Parathyroid adenoma (tissue), 2 donors: ENCODE measurements around the gene MMAB.

ENCODE experiments used
- H2AFZ ChIP-seq: fragments of 300-600 bp; sonication (generic); one replicate; pipeline ENCODE4 v1.7.0; 2017; ENCODE audit warnings: antibody characterized with exemption, mild to moderate bottlenecking
- H3K27ac ChIP-seq: fragments of 300-600 bp; sonication (generic); one replicate; pipeline ENCODE4 v1.7.0; 2017
- H3K27me3 ChIP-seq: fragments of 300-600 bp; sonication (generic); one replicate; pipeline ENCODE4 v1.7.0; 2017; ENCODE audit warnings: low read length; ENCODE audit not compliant: control insufficient read depth, insufficient read depth
- H3K36me3 ChIP-seq: fragments of 300-600 bp; sonication (generic); one replicate; pipeline ENCODE4 v1.7.0; 2017; ENCODE audit warnings: low read length; ENCODE audit not compliant: control insufficient read depth, insufficient read depth
- H3K4me1 ChIP-seq: fragments of 300-600 bp; sonication (generic); one replicate; pipeline ENCODE4 v1.7.0; 2017; ENCODE audit warnings: control low read depth
- H3K4me2 ChIP-seq: fragments of 300-600 bp; sonication (generic); one replicate; pipeline ENCODE4 v1.7.0; 2017; ENCODE audit warnings: low read length
- H3K4me3 ChIP-seq: fragments of 300-600 bp; sonication (generic); one replicate; pipeline ENCODE4 v1.7.0; 2017; ENCODE audit warnings: low read depth, low read length
- H3K79me2 ChIP-seq: fragments of 300-600 bp; sonication (generic); one replicate; pipeline ENCODE4 v1.7.0; 2017; ENCODE audit warnings: control low read depth
- H3K9ac ChIP-seq: fragments of 300-600 bp; sonication (generic); one replicate; pipeline ENCODE4 v1.7.0; 2017; ENCODE audit warnings: mild to moderate bottlenecking
- H3K9me3 ChIP-seq: fragments of 300-600 bp; sonication (generic); one replicate; pipeline ENCODE4 v1.7.0; 2017; ENCODE audit warnings: low read length; ENCODE audit not compliant: control insufficient read depth
- CTCF ChIP-seq: fragments of 300-600 bp; sonication (generic); IDR thresholded peaks from one replicate; pipeline ENCODE4 v1.7.0; 2017; ENCODE audit warnings: antibody characterized with exemption, mild to moderate bottlenecking
- donor health status: primary hyperparathyroidism.

Gene MMAB

GRCh38 chr12:109538191-109538863, 35.0 kb downstream of the MMAB start:
- Histone ChIP-seq H3K79me2 (no peaks in the 10 kb centered on the region), H3K4me1 (no peaks in the 10 kb centered on the region), H3K27me3 (no peaks in the 10 kb centered on the region), H3K4me3 (no peak overlapping the region), H3K9ac (no peak overlapping the region), H3K27ac (no peak overlapping the region), H3K9me3 (no peaks in the 10 kb centered on the region), H3K36me3 (no peaks in the 10 kb centered on the region), H3K4me2 (no peak overlapping the region), H2AFZ (no peak overlapping the region)
- no peak for TF ChIP-seq CTCF

- no peaks in the 10 kb centered on the region for H3K4me1 ChIP-seq
- H3K4me3 ChIP-seq = no peak overlapping the region
- H2AFZ ChIP-seq = no peak overlapping the region
- no peaks in the 10 kb centered on the region for H3K9me3 ChIP-seq
- no peaks in the 10 kb centered on the region for H3K79me2 ChIP-seq
- H3K27me3 ChIP-seq = no peaks in the 10 kb centered on the region
- TF ChIP-seq CTCF = no peak
- H3K27ac ChIP-seq = no peak overlapping the region
- no peak overlapping the region for H3K9ac ChIP-seq
- H3K36me3 ChIP-seq = no peaks in the 10 kb centered on the region
- no peak overlapping the region for H3K4me2 ChIP-seq
Measured at GRCh38 chr12:109537136-109537535, 36.2 kb downstream of the MMAB start.

GRCh38 chr12:109535863-109536250, 37.4 kb downstream of the MMAB start:
- H3K4me2 ChIP-seq = no peak overlapping the region
- no peaks in the 10 kb centered on the region for H3K36me3 ChIP-seq
- TF ChIP-seq CTCF = no peak
- no peak overlapping the region for H3K27ac ChIP-seq
- no peaks in the 10 kb centered on the region for H3K4me1 ChIP-seq
- no peaks in the 10 kb centered on the region for H3K27me3 ChIP-seq
- no peak overlapping the region for H3K4me3 ChIP-seq
- H3K9me3 ChIP-seq = no peaks in the 10 kb centered on the region
- no peak overlapping the region for H2AFZ ChIP-seq
- no peaks in the 10 kb centered on the region for H3K79me2 ChIP-seq
- H3K9ac ChIP-seq = no peak overlapping the region

GRCh38 chr12:109535231-109535862, 38.0 kb downstream of the MMAB start:
- Histone ChIP-seq H3K79me2 (no peaks in the 10 kb centered on the region), H3K9ac (no peak overlapping the region), H3K4me1 (no peaks in the 10 kb centered on the region), H3K27ac (no peak overlapping the region), H3K4me2 (no peak overlapping the region), H3K4me3 (no peak overlapping the region), H3K36me3 (no peaks in the 10 kb centered on the region), H3K9me3 (no peaks in the 10 kb centered on the region), H2AFZ (no peak overlapping the region), H3K27me3 (no peaks in the 10 kb centered on the region)
- no peak for TF ChIP-seq CTCF

GRCh38 chr12:109534456-109534855, 38.8 kb downstream of the MMAB start:
- Histone ChIP-seq H3K4me2 (no peak overlapping the region), H3K9ac (no peak overlapping the region), H3K79me2 (no peaks in the 10 kb centered on the region), H3K9me3 (no peaks in the 10 kb centered on the region), H2AFZ (no peak overlapping the region), H3K4me1 (no peaks in the 10 kb centered on the region), H3K36me3 (no peaks in the 10 kb centered on the region), H3K27ac (no peak overlapping the region), H3K4me3 (no peak overlapping the region), H3K27me3 (no peaks in the 10 kb centered on the region)
- no peak for TF ChIP-seq CTCF
